NCI-H146 treated with DMSO at 0.1 percent for 48 hours (cell line): ENCODE results near the gene ZNF630.
A peak's percentile ranks its signal among the peaks of the same experiment; 100 is the strongest.
"Not testable (repeated sequence)": the region's sequence is repeated elsewhere in the genome, so short reads cannot be mapped to it uniquely, and the experiment has no call there.

Experiments
- DNase-seq: peaks from one replicate; lab custom pipeline; 2025; ENCODE audit not compliant: unreplicated experiment; lab: John Stamatoyannopoulos, UW

ZNF630 gene

GRCh38 chrX:48071064-48071985 is at the start of gene ZNF630:
Gene ZNF630 (minus strand): TSS chrX:48071640. CDS start chrX:48066886, 4,754 bp downstream.
- DNase-seq = peak; percentile 32

DNA sequence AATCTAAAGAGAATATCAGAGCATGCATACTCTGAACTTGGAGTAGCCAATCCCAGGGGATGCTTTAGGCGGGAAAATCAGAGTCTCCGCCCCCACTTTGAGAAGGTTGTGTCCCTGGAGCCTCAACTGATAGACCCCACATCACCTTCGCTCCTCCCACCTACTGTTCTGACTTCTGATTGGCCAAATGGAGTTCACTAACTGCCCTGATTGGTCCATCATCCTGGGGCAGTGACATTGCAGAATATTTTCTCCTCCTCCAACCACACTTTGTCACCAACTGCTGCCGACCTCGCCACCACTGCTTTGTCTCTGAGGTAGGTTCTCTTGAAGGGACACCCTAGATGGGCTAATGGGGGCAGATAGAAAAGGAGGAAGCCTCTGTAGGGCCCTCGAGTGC is 36.3 kb upstream of the ZNF630 start:
- DNase-seq = no peak

DNA sequence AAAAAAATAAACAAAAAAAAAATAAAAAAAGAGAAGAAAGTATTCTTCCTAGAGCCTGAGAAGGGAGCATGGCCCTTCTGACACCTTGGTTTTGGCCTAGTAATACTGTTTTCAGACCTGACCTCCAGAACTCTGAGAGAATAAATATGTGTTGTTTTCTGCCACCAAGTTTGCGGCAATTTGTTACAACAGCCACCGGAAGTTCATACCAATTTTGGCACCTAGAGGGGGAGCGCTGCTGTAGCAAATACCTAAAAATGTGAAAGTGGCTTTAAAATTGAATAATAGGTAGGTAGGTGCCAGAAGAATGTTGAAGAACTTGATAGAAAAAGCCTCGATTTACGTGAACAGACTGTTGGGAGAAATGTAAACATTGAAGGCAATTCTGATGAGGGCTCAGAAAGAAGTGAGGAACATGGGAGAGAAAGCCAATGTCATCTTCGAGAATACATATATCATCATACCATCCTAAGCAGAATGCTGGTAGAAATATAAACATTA is 31.5 kb upstream of the ZNF630 start:
- DNase-seq = no peak

GRCh38 chrX:48101443-48101842 is 30.0 kb upstream of the ZNF630 start:
- no peak for DNase-seq

GRCh38 chrX:48092558-48092957 is 21.1 kb upstream of the ZNF630 start:
- not testable (repeated sequence) for DNase-seq

DNA sequence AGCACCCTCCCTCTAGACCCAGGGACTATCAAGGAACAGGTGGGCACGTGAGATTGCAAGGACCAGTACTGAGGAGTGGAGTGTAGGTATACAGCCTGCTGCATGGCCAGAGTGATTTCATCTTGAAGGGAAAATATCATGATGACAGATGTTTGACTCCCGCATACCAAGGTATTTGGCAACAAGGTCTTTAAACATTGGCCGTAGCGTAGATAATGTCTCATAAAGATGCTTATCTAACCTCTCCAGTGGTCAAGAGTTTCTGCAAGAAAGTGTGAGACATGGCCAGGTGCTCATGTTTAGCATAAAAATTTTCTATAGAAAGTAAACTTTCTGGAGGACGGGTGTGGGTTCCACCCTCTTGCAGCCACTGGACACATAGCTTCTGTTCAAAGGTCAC is 18.7 kb upstream of the ZNF630 start:
- no peak for DNase-seq

GRCh38 chrX:48086082-48086481 is 14.6 kb upstream of the ZNF630 start:
- no peak for DNase-seq

- DNase-seq = peak; percentile 10
These were observed 12.3 kb upstream of the ZNF630 start for GRCh38 chrX:48083706-48084105.

DNA sequence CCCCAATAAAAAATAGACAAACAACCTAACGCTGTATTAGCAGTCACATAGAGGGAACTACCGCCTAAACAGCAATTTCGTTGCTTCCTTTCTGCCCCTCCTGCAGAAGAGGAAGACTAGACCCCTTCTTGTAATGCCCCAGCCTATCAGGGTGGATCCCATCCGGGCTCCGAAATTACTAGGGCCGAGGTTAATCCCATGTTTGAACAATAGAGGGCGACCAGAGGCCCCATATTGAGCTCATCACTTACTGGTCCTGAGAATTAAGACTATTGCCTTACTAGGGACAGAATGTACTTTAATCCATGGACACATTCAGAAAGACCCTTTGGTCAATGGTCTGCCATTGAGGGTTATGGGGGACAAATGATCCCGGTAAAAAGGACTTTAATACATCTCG is 11.8 kb upstream of the ZNF630 start:
- DNase-seq = no peak

GRCh38 chrX:48076343-48076742 is 4.9 kb upstream of the ZNF630 start:
- DNase-seq = no peak

DNA sequence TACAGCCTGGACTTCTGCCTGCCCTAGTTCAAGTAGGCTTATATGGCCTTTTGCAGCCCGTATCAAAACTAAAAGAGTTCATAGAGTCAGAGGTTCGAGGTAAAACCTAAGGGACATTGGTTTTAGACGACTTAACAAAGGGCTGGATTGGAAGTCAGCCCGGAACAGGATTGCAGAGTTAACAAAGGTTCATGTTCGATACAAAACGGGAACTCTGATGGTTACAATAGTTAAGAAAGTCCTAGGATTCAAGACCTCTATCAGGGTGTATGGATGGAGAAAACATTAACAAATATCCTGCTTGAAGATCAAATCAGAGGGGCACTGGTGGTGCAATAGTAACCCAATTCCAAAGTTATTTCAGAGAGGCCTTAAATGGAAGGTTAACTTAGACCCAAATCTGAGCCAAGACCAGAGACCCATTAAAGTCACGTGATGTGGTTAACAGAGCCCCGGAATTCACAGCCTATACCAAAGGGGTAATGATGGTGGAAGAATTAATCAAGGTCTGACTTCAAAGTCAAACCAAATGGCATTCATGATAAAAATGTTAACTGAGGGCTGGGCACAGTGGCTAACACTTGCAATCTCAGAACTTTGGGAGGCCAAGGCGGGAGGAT is 656 bp upstream of the ZNF630 start:
- no peak for DNase-seq

- no peak for DNase-seq
These were observed 3.1 kb downstream of the ZNF630 start for GRCh38 chrX:48068096-48068887.

DNA sequence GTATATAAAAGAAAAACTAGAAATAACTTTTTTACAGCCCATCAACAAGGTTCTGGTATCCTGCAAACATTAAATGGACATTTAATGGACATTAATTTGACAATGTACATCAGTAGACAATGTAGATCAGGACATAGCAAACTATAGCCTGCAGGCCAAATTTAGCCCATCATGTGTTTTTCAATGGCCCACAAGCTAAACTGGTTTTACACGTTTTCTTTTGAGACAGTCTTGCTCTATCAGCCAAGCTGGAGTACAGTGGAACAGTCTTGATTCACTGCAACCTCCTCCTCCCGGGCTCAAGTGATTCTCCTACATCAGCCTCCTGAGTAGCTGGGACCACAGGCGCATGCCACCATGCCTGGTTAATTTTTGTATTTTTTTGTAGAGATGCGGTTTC is 7.2 kb downstream of the ZNF630 start:
- no peak for DNase-seq

DNA sequence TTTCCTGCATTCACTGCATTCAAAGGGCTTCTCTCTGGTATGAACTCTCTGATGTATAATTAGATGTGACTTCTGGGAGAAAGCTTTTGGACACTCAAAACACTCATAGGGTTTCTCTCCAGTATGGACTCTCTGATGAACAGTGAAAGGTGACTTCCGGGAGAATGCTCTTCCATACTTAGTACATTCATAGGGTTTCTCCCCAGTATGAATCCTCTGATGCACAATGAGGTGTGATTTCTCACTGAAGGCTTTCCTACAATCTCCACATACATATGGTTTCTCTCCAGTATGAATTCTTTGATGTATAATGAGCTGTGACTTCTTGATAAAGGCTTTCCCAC is 12.2 kb downstream of the ZNF630 start:
- no peak for DNase-seq

- no peak for DNase-seq
These were observed 12.7 kb downstream of the ZNF630 start for GRCh38 chrX:48058621-48059295.

GRCh38 chrX:48046846-48047245 is 24.6 kb downstream of the ZNF630 start:
- DNase-seq = no peak

DNA sequence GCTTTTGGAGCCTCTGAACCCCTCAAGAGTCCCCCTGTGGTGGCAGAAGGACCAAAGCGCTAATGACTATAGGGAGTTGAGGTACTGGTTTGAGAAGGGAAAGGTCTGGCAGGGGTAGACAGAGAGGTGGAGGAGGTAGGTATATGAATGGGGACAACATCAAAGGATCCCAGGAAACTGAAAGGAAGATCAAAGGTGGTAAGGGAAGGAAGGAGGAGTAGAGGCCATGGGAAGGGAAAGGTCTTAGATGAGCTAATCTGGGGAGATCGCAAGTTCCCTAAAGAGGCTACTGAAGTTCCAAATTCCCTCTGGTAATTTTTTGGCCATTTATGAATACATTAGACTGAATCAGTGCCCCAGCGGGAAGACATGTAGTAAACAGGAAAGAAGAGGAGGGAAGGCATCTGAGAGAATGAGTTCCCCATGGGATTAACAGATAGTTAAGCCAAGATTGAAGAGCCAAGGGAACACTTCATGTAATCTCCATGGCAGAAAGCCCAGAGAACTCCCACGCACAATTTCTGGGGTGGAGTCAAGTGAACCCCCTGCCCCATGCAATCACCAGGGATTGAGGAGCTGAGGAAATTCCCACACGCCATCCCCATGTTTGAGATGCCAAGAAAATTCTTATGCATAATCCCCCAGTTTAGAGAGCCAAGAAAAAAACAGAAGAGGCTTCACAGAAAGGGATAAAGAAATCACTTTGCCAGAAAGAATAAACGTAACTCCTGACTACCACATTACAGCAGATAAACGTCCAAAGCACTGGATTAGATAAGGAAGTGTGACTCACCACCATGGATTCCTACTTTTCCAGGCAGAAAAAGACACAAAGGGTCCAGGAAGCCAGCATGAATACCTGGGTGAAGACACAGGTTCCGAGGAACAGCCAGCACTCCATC is 25.8 kb downstream of the ZNF630 start:
- DNase-seq = no peak

DNA sequence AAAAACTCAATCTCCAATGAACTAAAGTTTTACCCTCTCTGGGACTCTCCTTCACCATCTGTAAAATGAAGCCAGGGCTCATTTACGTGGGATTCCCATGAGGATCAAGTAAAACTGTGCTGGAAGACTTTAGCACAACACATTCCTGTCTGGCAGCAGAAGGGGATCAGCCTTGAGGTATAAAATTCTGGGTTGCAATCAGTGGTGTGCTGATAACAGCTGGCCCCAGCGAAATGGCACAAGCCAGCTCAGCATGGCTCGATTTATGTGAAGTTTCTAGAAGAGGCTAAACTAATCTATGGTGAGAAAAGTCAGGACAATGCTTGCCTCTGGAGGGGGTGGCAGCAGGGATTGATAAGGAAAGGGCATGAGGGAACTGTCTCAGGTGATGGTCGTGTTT is 28.4 kb downstream of the ZNF630 start:
- DNase-seq = no peak

DNA sequence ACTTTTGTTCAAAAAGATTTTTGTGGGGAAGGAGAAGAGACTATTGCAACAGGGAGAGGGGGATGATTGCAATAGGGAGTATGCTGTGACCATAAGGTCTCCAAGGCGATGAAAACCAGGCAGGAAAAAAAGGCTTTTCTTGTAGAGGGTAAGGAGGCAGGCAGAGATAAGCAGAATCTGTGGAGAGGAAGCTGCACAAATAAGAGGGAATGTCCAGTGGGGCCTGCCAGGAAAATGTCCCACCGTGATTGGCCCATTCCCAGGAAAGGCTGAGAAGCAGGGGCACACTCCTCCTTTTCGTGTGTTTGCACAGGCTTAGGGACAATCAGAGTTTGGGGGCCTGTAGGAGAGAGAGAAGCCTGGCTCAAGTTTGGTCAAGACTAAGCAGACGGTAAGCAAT is 35.5 kb downstream of the ZNF630 start:
- DNase-seq = no peak

DNA sequence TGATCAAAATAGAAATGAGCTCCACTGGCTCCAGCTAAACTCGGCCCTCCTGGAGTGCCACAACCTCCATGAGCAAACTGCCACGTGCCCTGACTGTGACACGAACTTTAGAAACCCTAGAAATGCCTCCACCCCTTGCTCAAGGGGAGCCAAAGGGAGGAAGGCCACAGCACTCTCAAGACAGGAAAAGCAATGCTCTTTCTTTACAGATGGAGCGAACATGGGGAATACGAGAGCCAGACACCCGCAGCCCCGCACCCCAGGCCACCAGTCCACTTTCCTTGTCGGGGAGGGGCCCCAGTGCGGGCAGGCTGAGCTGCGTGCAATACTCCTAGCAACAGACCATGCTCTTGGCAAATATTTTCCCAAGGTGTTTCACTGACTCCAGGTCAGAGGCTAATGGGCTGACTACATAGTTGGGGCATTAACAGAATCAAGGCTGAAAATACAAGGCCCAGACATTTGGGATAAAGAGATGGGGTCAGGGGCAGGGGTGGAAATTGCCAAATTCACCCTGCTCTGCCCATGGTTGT is 40.7 kb downstream of the ZNF630 start:
- not testable (repeated sequence) for DNase-seq
